DMS153 (cell line): ENCODE data around the gene BCAT1.
"Not testable (repeated sequence)": the region's sequence is repeated elsewhere in the genome, so short reads cannot be mapped to it uniquely, and the experiment has no call there.

Experiments
- DNase-seq: peaks from one replicate; lab custom pipeline; 2025; lab: John Stamatoyannopoulos, UW

The BCAT1 gene

GRCh38 chr12:24960222-24960855 is 11.4 kb upstream of the BCAT1 start:
- no peak for DNase-seq

- DNase-seq, result not testable (repeated sequence)
These were observed 7.5 kb upstream of the BCAT1 start for GRCh38 chr12:24956351-24956750.

GRCh38 chr12:24955853-24956252 is 7.0 kb upstream of the BCAT1 start:
- DNase-seq, result no peak

- no peak for DNase-seq
These were observed 6.5 kb upstream of the BCAT1 start for GRCh38 chr12:24955389-24955788.

- DNase-seq, result no peak
These were observed 5.4 kb upstream of the BCAT1 start for GRCh38 chr12:24954261-24954660.

- DNase-seq, result no peak
These were observed 3.5 kb upstream of the BCAT1 start for GRCh38 chr12:24952389-24952788.

GRCh38 chr12:24950231-24950834 is 1.4 kb upstream of the BCAT1 start:
- DNase-seq, result no peak

- DNase-seq, result no peak
These were observed 513 bp downstream of the BCAT1 start for GRCh38 chr12:24948420-24948756.

GRCh38 chr12:24947541-24948419 is 1.1 kb downstream of the BCAT1 start:
- DNase-seq, result no peak

- no peak for DNase-seq
These were observed 3.1 kb downstream of the BCAT1 start for GRCh38 chr12:24945845-24946244.

GRCh38 chr12:24945039-24945438 is 3.9 kb downstream of the BCAT1 start:
- DNase-seq, result no peak

- DNase-seq, result no peak
These were observed 4.3 kb downstream of the BCAT1 start for GRCh38 chr12:24944601-24944975.

GRCh38 chr12:24943947-24944600 is 4.8 kb downstream of the BCAT1 start:
- no peak for DNase-seq

GRCh38 chr12:24940157-24940556 is 8.7 kb downstream of the BCAT1 start:
- no peak for DNase-seq

- not testable (repeated sequence) for DNase-seq
These were observed 9.3 kb downstream of the BCAT1 start for GRCh38 chr12:24939551-24939950.

- no peak for DNase-seq
These were observed 10.6 kb downstream of the BCAT1 start for GRCh38 chr12:24938341-24938740.

GRCh38 chr12:24937553-24938244 is 11.2 kb downstream of the BCAT1 start:
- no peak for DNase-seq

GRCh38 chr12:24933694-24934407 is 15.1 kb downstream of the BCAT1 start:
- no peak for DNase-seq

GRCh38 chr12:24931666-24932405 is 17.1 kb downstream of the BCAT1 start:
- no peak for DNase-seq

GRCh38 chr12:24929953-24930352 is 18.9 kb downstream of the BCAT1 start:
- no peak for DNase-seq
